Activated T-helper 1 cell treated with anti-CD3 and anti-CD28 coated beads, Interleukin-2, amount 50 U/mL, for 16 hours (primary cell): Measurements from ENCODE around the gene PCDHA12.
"Not testable (repeated sequence)": the region's sequence is repeated elsewhere in the genome, so short reads cannot be mapped to it uniquely, and the experiment has no call there.

Source experiments
- DNase-seq, 2 donors: peaks; one replicate each; pipeline ENCODE4 v3.0.0-alpha.2; 2020; ENCODE audit warnings: low read depth in 1 of 2, low spot score in 1 of 2

The PCDHA12 gene

GRCh38 chr5:140875085-140876065 lies at the start of gene PCDHA12:
Gene PCDHA12 (plus strand): TSS chr5:140875308. CDS start chr5:140875473, 165 bp downstream.
- no peak for DNase-seq

GRCh38 chr5:140827704-140828361 lies 47.3 kb upstream of the PCDHA12 start, which contains the start of gene PCDHA6:
Gene PCDHA6 (plus strand): TSS chr5:140827960. CDS start chr5:140828092, 132 bp downstream.
- DNase-seq, result no peak

- no peak for DNase-seq
Observed at GRCh38 chr5:140828362-140828737, 46.8 kb upstream of the PCDHA12 start.

- not testable (repeated sequence) for DNase-seq
Observed at GRCh38 chr5:140829511-140830501, 45.3 kb upstream of the PCDHA12 start.

- DNase-seq, result no peak
Observed at GRCh38 chr5:140833993-140834392, 41.1 kb upstream of the PCDHA12 start, which contains the start of gene PCDHA7. Gene PCDHA7 (plus strand): TSS chr5:140834269. CDS start chr5:140834384, 115 bp downstream.

GRCh38 chr5:140834439-140835008 lies 40.6 kb upstream of the PCDHA12 start:
- not testable (repeated sequence) for DNase-seq

GRCh38 chr5:140835622-140836510 lies 39.2 kb upstream of the PCDHA12 start:
- no peak for DNase-seq

- DNase-seq, result no peak
Observed at GRCh38 chr5:140840978-140841962, 33.8 kb upstream of the PCDHA12 start, which contains the start of gene PCDHA8. Gene PCDHA8 (plus strand): TSS chr5:140841187. CDS start chr5:140841322, 135 bp downstream.

- no peak for DNase-seq
Observed at GRCh38 chr5:140842798-140843733, 32.0 kb upstream of the PCDHA12 start.

- not testable (repeated sequence) for DNase-seq
Observed at GRCh38 chr5:140848139-140849102, 26.7 kb upstream of the PCDHA12 start, which contains the start of gene PCDHA9. Gene PCDHA9 (plus strand): TSS chr5:140848382. CDS start chr5:140848496, 114 bp downstream.

- DNase-seq, result not testable (repeated sequence)
Observed at GRCh38 chr5:140849831-140850634, 25.1 kb upstream of the PCDHA12 start.

GRCh38 chr5:140855772-140856674 lies 19.1 kb upstream of the PCDHA12 start, which contains the start of gene PCDHA10:
Gene PCDHA10 (plus strand): TSS chr5:140855897. CDS start chr5:140856049, 152 bp downstream.
- DNase-seq, result no peak

- DNase-seq, result no peak
Observed at GRCh38 chr5:140857177-140857986, 17.7 kb upstream of the PCDHA12 start.
